GM18499 (cell line): ENCODE results near the gene WWOX.

ENCODE experiments used
- ATAC-seq: cut with Tn5 transposase; IDR thresholded peaks from one replicate; pipeline ENCODE4 v1.9.1; 2021; ENCODE audit warnings: moderate number of reproducible peaks; ENCODE audit not compliant: insufficient read depth, unreplicated experiment

The WWOX gene

GRCh38 chr16:78476615-78477014 lies 377.2 kb downstream of the WWOX start:
- no peak for ATAC-seq

- no peak for ATAC-seq
Observed at GRCh38 chr16:78478267-78478861, 378.9 kb downstream of the WWOX start.

GRCh38 chr16:78479723-78480122 lies 380.3 kb downstream of the WWOX start:
- no peak for ATAC-seq

GRCh38 chr16:78480588-78480987 lies 381.1 kb downstream of the WWOX start:
- ATAC-seq, result no peak

GRCh38 chr16:78483124-78483992 lies 383.9 kb downstream of the WWOX start:
- no peak for ATAC-seq

GRCh38 chr16:78484509-78485058 lies 385.1 kb downstream of the WWOX start:
- ATAC-seq, result no peak

- ATAC-seq, result no peak
Observed at GRCh38 chr16:78485188-78485916, 385.9 kb downstream of the WWOX start.

- ATAC-seq, result no peak
Observed at GRCh38 chr16:78485917-78486257, 386.4 kb downstream of the WWOX start.

GRCh38 chr16:78487471-78487870 lies 388.0 kb downstream of the WWOX start:
- ATAC-seq, result no peak

- no peak for ATAC-seq
Observed at GRCh38 chr16:78489072-78489471, 389.6 kb downstream of the WWOX start.

GRCh38 chr16:78489631-78490030 lies 390.2 kb downstream of the WWOX start:
- no peak for ATAC-seq

- no peak for ATAC-seq
Observed at GRCh38 chr16:78490431-78490830, 391.0 kb downstream of the WWOX start.

- ATAC-seq, result no peak
Observed at GRCh38 chr16:78490847-78491246, 391.4 kb downstream of the WWOX start.

- ATAC-seq, result no peak
Observed at GRCh38 chr16:78493573-78493972, 394.1 kb downstream of the WWOX start.

- no peak for ATAC-seq
Observed at GRCh38 chr16:78494105-78494504, 394.7 kb downstream of the WWOX start.

GRCh38 chr16:78494674-78495073 lies 395.2 kb downstream of the WWOX start:
- no peak for ATAC-seq

GRCh38 chr16:78496189-78496588 lies 396.7 kb downstream of the WWOX start:
- ATAC-seq, result no peak

- no peak for ATAC-seq
Observed at GRCh38 chr16:78499399-78499798, 399.9 kb downstream of the WWOX start.

- no peak for ATAC-seq
Observed at GRCh38 chr16:78500659-78501270, 401.3 kb downstream of the WWOX start.

GRCh38 chr16:78501744-78502143 lies 402.3 kb downstream of the WWOX start:
- ATAC-seq, result no peak
